Neutrophil (primary cell): ENCODE measurements around the gene CSRP1.

Experiments
- H3K27ac ChIP-seq: fragments of 200-600 bp; sonication (generic); 2 replicates; pipeline ENCODE4 v1.5.1; 2016; ENCODE audit warnings: mild to moderate bottlenecking, moderate library complexity
- H3K27me3 ChIP-seq: fragments of 200-600 bp; sonication (generic); 2 replicates; pipeline ENCODE4 v1.6.0; 2016; ENCODE audit warnings: mild to moderate bottlenecking
- H3K36me3 ChIP-seq: fragments of 200-600 bp; sonication (generic); 2 replicates; pipeline ENCODE4 v1.5.1; 2017
- H3K4me1 ChIP-seq, 2 experiments: fragments of 200-600 bp in 1 of 2; sonication (generic) in 1 of 2; 1 replicate in 1 of 2; 2 replicates in 1 of 2; pipeline versions ENCODE4 v1.5.1 to v1.6.1; 2013 to 2016; ENCODE audit warnings: low read depth in 1 of 2, low read length in 1 of 2, mild to moderate bottlenecking in 1 of 2, moderate library complexity in 1 of 2; ENCODE audit not compliant: control insufficient read depth in 1 of 2, insufficient read depth in 1 of 2
- H3K4me3 ChIP-seq, 2 experiments: fragments of 200-600 bp in 1 of 2; sonication (generic) in 1 of 2; 1 replicate in 1 of 2; 2 replicates in 1 of 2; pipeline ENCODE4 v1.5.1; 2013 to 2016; ENCODE audit warnings: low read depth in 1 of 2, low read length in 1 of 2, mild to moderate bottlenecking in 1 of 2, moderate library complexity in 1 of 2
- H3K9me3 ChIP-seq: fragments of 200-600 bp; sonication (generic); 2 replicates; pipeline ENCODE4 v1.5.1; 2016
- TF ChIP-seq, protein P1 (sequence below): fragments of 200-600 bp; sonication (generic); IDR thresholded peaks from 2 replicates; pipeline ENCODE4 v1.5.1; 2016; ENCODE audit warnings: antibody characterized with exemption

The CSRP1 gene

DNA sequence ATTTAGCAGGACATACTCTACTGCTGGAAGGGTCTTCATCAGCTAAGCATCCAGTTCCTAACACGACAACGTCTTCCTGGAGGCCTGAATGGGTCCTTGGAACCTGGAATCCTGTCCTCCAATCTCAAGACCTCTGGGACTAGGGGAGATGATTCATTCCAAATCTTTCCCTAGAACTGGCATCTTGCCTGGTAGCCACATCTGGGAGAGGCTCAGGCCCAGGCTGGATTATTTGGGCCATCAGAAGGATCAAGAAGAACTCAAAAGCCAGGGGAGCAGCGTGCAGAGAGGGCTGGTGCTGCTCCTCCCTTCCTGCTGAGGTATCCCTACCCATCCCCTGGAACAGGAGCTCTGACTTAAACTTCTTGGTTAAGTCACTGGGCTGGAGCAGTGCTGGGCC, 35.2 kb downstream of the CSRP1 start:
- TF ChIP-seq, protein P1, sequence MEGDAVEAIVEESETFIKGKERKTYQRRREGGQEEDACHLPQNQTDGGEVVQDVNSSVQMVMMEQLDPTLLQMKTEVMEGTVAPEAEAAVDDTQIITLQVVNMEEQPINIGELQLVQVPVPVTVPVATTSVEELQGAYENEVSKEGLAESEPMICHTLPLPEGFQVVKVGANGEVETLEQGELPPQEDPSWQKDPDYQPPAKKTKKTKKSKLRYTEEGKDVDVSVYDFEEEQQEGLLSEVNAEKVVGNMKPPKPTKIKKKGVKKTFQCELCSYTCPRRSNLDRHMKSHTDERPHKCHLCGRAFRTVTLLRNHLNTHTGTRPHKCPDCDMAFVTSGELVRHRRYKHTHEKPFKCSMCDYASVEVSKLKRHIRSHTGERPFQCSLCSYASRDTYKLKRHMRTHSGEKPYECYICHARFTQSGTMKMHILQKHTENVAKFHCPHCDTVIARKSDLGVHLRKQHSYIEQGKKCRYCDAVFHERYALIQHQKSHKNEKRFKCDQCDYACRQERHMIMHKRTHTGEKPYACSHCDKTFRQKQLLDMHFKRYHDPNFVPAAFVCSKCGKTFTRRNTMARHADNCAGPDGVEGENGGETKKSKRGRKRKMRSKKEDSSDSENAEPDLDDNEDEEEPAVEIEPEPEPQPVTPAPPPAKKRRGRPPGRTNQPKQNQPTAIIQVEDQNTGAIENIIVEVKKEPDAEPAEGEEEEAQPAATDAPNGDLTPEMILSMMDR = no peak
- no peaks in the 10 kb centered on the region for H3K9me3 ChIP-seq
- H3K4me3 ChIP-seq = no peak overlapping the region
- H3K4me1 ChIP-seq = peaks cover 13 to 23% of the 10 kb centered on the region in 2 experiments
- no peaks in the 10 kb centered on the region for H3K36me3 ChIP-seq
- no peak overlapping the region for H3K27ac ChIP-seq
- peaks cover 87% of the 10 kb centered on the region for H3K27me3 ChIP-seq

DNA sequence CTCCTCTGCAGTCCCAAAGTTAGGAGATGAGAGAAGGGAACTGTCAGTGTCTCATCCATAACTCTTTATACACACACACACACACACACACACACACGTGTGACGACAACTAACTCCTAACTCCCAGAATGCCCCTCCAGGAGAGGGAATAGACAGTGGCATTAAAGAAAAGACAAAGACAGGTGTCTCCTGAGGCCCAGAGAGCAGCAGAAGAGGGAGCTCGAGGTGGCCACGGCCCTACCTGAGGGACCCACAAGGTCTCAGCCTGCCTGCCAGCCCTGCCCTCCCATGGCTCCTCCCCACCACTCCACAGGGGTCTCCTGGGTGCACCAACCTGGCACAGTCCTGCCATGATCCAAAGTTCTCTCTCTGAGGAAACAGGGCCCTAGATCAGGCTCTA, 36.3 kb downstream of the CSRP1 start:
- Histone ChIP-seq H3K27ac (no peak overlapping the region), H3K4me3 (no peak overlapping the region), H3K9me3 (no peaks in the 10 kb centered on the region), H3K27me3 (peaks cover 98% of the 10 kb centered on the region), H3K36me3 (no peaks in the 10 kb centered on the region), H3K4me1 (peaks cover 2 to 13% of the 10 kb centered on the region in 2 experiments)
- TF ChIP-seq, protein P1 = no peak

DNA sequence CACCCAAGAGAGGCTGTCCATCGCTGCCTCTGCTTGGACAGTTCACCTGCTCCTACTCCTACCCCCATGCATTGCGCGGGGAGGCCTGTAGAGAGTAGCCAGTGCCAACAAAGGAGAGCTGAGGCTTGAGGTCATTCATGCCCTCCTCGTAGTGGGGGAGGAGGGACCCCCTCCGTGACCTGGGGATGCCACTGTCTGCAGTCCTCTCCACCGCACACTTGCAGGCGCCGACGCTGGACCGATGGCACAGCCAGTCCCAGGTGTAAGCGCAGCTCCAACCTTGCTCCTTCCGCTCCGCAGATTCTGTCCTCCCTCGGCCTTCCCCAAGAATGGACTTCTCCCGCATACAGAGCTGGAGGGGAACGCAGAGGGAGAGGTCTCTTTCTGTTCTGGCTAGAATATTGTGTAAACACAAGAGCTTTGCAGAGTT, 37.3 kb downstream of the CSRP1 start:
- Histone ChIP-seq H3K27ac (no peak overlapping the region), H3K27me3 (peaks cover 89% of the 10 kb centered on the region), H3K4me1 (peaks cover 2 to 12% of the 10 kb centered on the region in 2 experiments), H3K36me3 (no peaks in the 10 kb centered on the region), H3K9me3 (no peaks in the 10 kb centered on the region), H3K4me3 (no peak overlapping the region)
- TF ChIP-seq, protein P1 = no peak

DNA sequence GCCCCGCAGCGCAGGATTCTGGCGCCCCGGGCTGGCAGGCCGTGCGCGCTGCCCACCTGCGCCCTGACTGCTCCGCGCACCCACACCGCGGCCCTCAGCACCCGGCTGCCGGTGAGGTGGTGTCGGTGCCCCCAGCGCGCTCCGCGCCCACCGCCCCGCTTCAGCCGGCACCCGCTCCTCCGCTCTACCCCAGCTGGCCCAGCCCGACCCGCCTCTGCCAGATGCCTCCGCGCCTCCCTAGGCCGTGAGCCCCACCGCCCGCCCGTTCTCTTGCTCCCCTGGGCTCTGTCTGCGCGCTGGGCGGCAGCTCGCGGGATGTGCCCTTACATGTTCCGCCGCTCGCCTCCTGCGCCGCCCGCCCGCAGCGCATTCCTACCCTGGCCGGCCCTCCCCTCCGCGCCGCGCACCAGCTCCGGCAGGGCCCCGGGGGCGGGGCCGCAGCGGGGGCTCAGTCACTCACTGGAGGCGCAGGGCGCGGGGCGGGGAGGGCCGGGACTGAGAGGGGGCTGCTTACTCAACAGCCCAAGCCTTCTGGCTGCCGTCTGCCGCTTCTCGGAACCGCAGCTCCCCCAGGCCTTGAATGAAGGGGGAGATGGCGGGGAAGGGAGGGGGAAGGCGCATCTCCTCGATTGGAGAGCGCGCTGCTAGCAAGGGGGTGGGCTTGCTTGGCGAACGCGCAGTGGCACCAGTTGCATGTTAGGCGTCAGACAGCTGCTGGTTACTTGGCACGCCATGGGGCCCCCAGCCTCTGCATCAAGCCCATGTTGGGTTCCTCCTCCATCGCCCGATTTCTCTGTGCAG, 37.9 kb downstream of the CSRP1 start, which contains the start of gene PHLDA3:
PHLDA3 (minus strand) TSS at position 345 of the 801 bp plus-strand sequence. CDS start 402 bp downstream, outside the sequence.
- H3K4me3 ChIP-seq = no peak within 1 kb of the TSS
- peaks cover 83% of the 10 kb centered on the region for H3K27me3 ChIP-seq
- peaks cover 2 to 12% of the 10 kb centered on the region in 2 experiments for H3K4me1 ChIP-seq
- no peaks in the 10 kb centered on the region for H3K9me3 ChIP-seq
- H3K36me3 ChIP-seq = no peaks in the 10 kb centered on the region
- TF ChIP-seq, protein P1 = no peak
- H3K27ac ChIP-seq = no peak within 1 kb of the TSS

DNA sequence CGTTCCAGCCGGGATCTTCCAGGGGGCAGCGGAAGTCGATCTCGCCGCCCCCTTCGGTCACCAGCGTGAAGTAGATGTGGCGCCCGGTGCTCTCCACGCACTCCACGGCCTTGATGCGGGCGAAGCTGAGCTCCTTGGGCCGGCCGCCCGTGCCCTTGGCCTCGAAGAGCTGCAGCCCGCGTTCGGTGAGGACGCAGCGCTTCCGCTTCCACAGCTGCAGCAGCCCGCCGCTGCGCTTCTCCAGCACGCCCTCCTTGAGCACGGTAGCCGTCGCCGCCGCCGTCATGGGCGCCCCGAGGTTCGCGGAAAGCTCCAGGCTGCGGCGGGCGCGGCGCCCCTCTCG, 38.5 kb downstream of the CSRP1 start:
- H3K4me1 ChIP-seq = peaks cover 2 to 12% of the 10 kb centered on the region in 2 experiments
- H3K27ac ChIP-seq = no peak overlapping the region
- TF ChIP-seq, protein P1 = no peak
- no peak overlapping the region for H3K4me3 ChIP-seq
- peaks cover 77% of the 10 kb centered on the region for H3K27me3 ChIP-seq
- no peaks in the 10 kb centered on the region for H3K9me3 ChIP-seq
- no peaks in the 10 kb centered on the region for H3K36me3 ChIP-seq
